OCI-LY1 (cell line): ENCODE results near the gene RBMS3.

Source experiments
- H2AFZ ChIP-seq: fragments of 200-600 bp; sonication (generic), shearing (Covaris generic); 2 replicates; pipeline ENCODE4 v1.6.0; 2014; ENCODE audit warnings: antibody characterized with exemption, mild to moderate bottlenecking, low read length
- H3F3A ChIP-seq: fragments of 200-600 bp; sonication (generic), shearing (Covaris generic); 2 replicates; pipeline ENCODE4 v1.6.0; 2014; ENCODE audit warnings: mild to moderate bottlenecking, antibody characterized with exemption, low read length, moderate library complexity; ENCODE audit not compliant: insufficient read depth
- H3K27ac ChIP-seq: fragments of 200-600 bp; sonication (generic); 2 replicates; pipeline ENCODE4 v1.5.1; 2014; ENCODE audit warnings: low read length, mixed run types, mild to moderate bottlenecking, low read depth; ENCODE audit not compliant: poor library complexity, severe bottlenecking
- H3K27me3 ChIP-seq: fragments of 200-600 bp; sonication (generic); 2 replicates; pipeline ENCODE4 v1.6.0; 2014; ENCODE audit warnings: antibody characterized with exemption, mild to moderate bottlenecking, low read length, moderate library complexity; ENCODE audit not compliant: insufficient read depth
- H3K36me3 ChIP-seq: fragments of 200-600 bp; sonication (generic); 2 replicates; pipeline ENCODE4 v1.6.1; 2014; ENCODE audit warnings: mild to moderate bottlenecking, antibody characterized with exemption, low read length, moderate library complexity, mixed read lengths; ENCODE audit not compliant: insufficient read depth
- H3K4me1 ChIP-seq: fragments of 200-600 bp; sonication (generic); 2 replicates; pipeline ENCODE4 v1.5.1; 2014; ENCODE audit warnings: mild to moderate bottlenecking, low read length, moderate library complexity; ENCODE audit not compliant: insufficient read depth, severe bottlenecking
- H3K4me2 ChIP-seq: fragments of 200-600 bp; sonication (generic), shearing (Covaris generic); 2 replicates; pipeline ENCODE4 v1.6.1; 2014; ENCODE audit warnings: low read length
- H3K4me3 ChIP-seq: fragments of 200-600 bp; sonication (generic); 2 replicates; pipeline ENCODE4 v1.5.1; 2014; ENCODE audit warnings: low read length, low read depth, mild to moderate bottlenecking, mixed read lengths; ENCODE audit not compliant: poor library complexity, severe bottlenecking
- H3K79me2 ChIP-seq: fragments of 200-600 bp; shearing (Covaris generic); 2 replicates; pipeline ENCODE4 v1.6.1; 2016; ENCODE audit warnings: mixed run types, low read length, mixed read lengths; ENCODE audit not compliant: insufficient read depth
- H3K9ac ChIP-seq: fragments of 200-600 bp; sonication (generic), shearing (Covaris generic); 2 replicates; pipeline ENCODE4 v1.6.1; 2014; ENCODE audit warnings: mild to moderate bottlenecking, low read length, mixed read lengths
- H3K9me2 ChIP-seq: fragments of 200-600 bp; sonication (generic), shearing (Covaris generic); 2 replicates; pipeline ENCODE4 v1.6.1; 2014; ENCODE audit warnings: low read depth, mild to moderate bottlenecking, low read length, mixed read lengths
- H3K9me3 ChIP-seq: fragments of 200-600 bp; shearing (Covaris generic); 2 replicates; pipeline ENCODE4 v1.6.1; 2014; ENCODE audit warnings: low read length, mixed read lengths
- H4K20me1 ChIP-seq: fragments of 200-600 bp; sonication (generic), shearing (Covaris generic); 2 replicates; pipeline ENCODE4 v1.6.0; 2016; ENCODE audit warnings: mild to moderate bottlenecking, low read length; ENCODE audit not compliant: insufficient read depth
- CTCF ChIP-seq: fragments of 200-600 bp; sonication (generic), shearing (Covaris generic); IDR thresholded peaks from 2 replicates; pipeline ENCODE4 v1.5.1; 2017; ENCODE audit warnings: mild to moderate bottlenecking, antibody characterized with exemption, low read length, moderate library complexity, mixed read lengths
- EZH2 ChIP-seq: fragments of 200-600 bp; sonication (generic), shearing (Covaris generic); IDR thresholded peaks from 2 replicates; pipeline ENCODE4 v1.8.0; 2017; ENCODE audit warnings: borderline replicate concordance, mixed run types, mild to moderate bottlenecking, antibody characterized with exemption, low read length, moderate library complexity, mixed read lengths

RBMS3 gene

GRCh38 chr3:29933802-29934490 lies 653.1 kb downstream of the RBMS3 start:
- no peaks in the 10 kb centered on the region for H3K36me3 ChIP-seq
- no peak overlapping the region for H3K9ac ChIP-seq
- peaks cover 23% of the 10 kb centered on the region for H3K4me1 ChIP-seq
- no peaks in the 10 kb centered on the region for H4K20me1 ChIP-seq
- no peak for TF ChIP-seq CTCF
- no peak for TF ChIP-seq EZH2
- no peak overlapping the region for H3K27ac ChIP-seq
- no peaks in the 10 kb centered on the region for H3K9me2 ChIP-seq
- H3K4me2 ChIP-seq = no peak overlapping the region
- no peaks in the 10 kb centered on the region for H3K9me3 ChIP-seq
- H3K79me2 ChIP-seq = no peaks in the 10 kb centered on the region
- H3K27me3 ChIP-seq = no peaks in the 10 kb centered on the region
- no peak overlapping the region for H3K4me3 ChIP-seq
- H2AFZ ChIP-seq = no peak overlapping the region
- H3F3A ChIP-seq = no peaks in the 10 kb centered on the region; the same call in 1 of the 2 replicates

- Histone ChIP-seq H3K9me3 (no peaks in the 10 kb centered on the region), H2AFZ (no peak overlapping the region; the same call in 1 of the 2 replicates), H3F3A (no peaks in the 10 kb centered on the region; the same call in 1 of the 2 replicates), H3K4me3 (no peak overlapping the region), H4K20me1 (no peaks in the 10 kb centered on the region), H3K36me3 (no peaks in the 10 kb centered on the region), H3K27ac (no peak overlapping the region), H3K79me2 (no peaks in the 10 kb centered on the region), H3K4me1 (peaks cover 23% of the 10 kb centered on the region), H3K27me3 (no peaks in the 10 kb centered on the region), H3K9ac (no peak overlapping the region), H3K9me2 (no peaks in the 10 kb centered on the region), H3K4me2 (no peak overlapping the region)
- TF ChIP-seq CTCF (no peak), EZH2 (no peak)
Observed at GRCh38 chr3:29934751-29935150, 653.9 kb downstream of the RBMS3 start.

GRCh38 chr3:29936054-29936453 lies 655.2 kb downstream of the RBMS3 start:
- H4K20me1 ChIP-seq = no peaks in the 10 kb centered on the region
- TF ChIP-seq CTCF (no peak), EZH2 (no peak)
- H2AFZ ChIP-seq = no peak overlapping the region
- no peaks in the 10 kb centered on the region for H3K9me2 ChIP-seq
- no peaks in the 10 kb centered on the region for H3K36me3 ChIP-seq
- peaks cover 23% of the 10 kb centered on the region for H3K4me1 ChIP-seq
- no peaks in the 10 kb centered on the region for H3K9me3 ChIP-seq
- H3K4me2 ChIP-seq = no peak overlapping the region
- H3K79me2 ChIP-seq = no peaks in the 10 kb centered on the region
- H3K27me3 ChIP-seq = no peaks in the 10 kb centered on the region
- H3F3A ChIP-seq = no peaks in the 10 kb centered on the region; the same call in 1 of the 2 replicates
- H3K9ac ChIP-seq = no peak overlapping the region
- no peak overlapping the region for H3K4me3 ChIP-seq
- no peak overlapping the region for H3K27ac ChIP-seq
